ENCODE results near the gene ECI1. TPM values are rescaled to one million over a fixed set of nuclear protein-coding genes. Genes with fewer than 3 reads are reported as not detected.
A peak's percentile ranks its signal among the peaks of the same experiment; 100 is the strongest.
"Not testable (repeated sequence)": the region's sequence is repeated elsewhere in the genome, so short reads cannot be mapped to it uniquely, and the experiment has no call there.

The ECI1 gene
- total and polyA plus RNA-seq, 2 donors, result 31.1 to 47.0 TPM

- peak overlapping the region; percentile 50 to 78 for H3K27ac ChIP-seq (ENCODE audit: low read depth in 1 of 2, low read length in 1 of 2)
- H3K36me3 ChIP-seq (ENCODE audit: control insufficient read depth in 2 of 2, insufficient read depth in 2 of 2, low read length in 1 of 2), result peaks cover 33 to 38% of the 10 kb centered on the region in 2 donors
- peaks cover 12 to 13% of the 10 kb centered on the region in 2 donors for H3K4me1 ChIP-seq (ENCODE audit: control insufficient read depth in 2 of 2, insufficient read depth in 2 of 2, low read length in 2 of 2)
- H3K9me3 ChIP-seq (ENCODE audit: control insufficient read depth in 2 of 2, insufficient read depth in 1 of 2, low read length in 1 of 2), result peaks cover 0 to 3% of the 10 kb centered on the region in 2 donors
- WGBS, result 27% methylated on average over 16 of the region's 16 CpGs
- peaks cover 0 to 9% of the 10 kb centered on the region in 2 donors for H3K27me3 ChIP-seq (ENCODE audit: control insufficient read depth in 2 of 2, insufficient read depth in 1 of 2, low read length in 1 of 2)
- peak overlapping the region; percentile 79 to 88 for H3K4me3 ChIP-seq (ENCODE audit: low read length in 2 of 2)
- DNase-seq (ENCODE audit: low read depth in 6 of 9, low spot score in 9 of 9), result no peak
These were observed 45.4 kb downstream of the ECI1 start for GRCh38 chr16:2205967-2206313.

DNA sequence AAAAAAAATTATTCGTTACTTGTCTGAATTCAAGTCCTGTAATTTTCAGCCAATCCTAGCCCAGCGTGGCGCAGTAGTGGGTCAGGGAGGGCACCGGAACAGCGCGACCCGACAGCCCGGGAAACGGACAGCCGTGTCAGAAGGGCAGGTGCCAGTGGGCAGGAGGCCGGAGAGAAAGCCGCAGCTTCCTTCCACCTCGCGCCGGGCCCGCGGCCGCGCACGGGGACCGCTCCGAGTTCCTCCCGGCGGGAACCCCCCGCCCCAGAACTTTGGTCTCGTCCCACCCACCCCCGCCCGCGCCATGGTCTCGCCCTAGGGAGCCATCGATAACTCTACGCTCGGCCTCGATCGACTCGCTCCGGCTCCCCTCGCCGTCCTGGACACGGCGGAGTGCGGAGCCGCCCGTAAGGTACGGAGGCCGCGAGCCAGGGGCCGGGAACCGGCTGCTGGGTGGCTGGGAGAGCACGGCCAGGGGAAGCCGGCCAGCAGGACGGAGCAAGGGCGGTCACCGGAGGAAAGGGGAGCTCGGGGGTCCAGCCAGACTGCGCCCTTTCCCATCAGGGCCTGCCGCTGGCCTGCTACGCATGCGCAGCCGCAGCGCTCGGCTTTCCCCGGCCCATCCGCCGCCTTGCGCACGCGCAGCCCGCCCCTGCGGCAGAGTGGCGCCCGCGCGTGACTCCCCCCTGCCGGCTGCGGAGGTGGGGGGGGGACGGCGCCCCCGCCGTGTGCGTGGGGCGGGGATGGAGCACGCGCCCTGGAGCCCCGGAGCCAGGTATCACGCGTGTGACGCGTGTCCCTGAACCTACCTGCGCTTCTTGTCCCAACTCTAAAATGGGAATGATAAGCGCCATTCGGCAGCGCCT, 46.1 kb downstream of the ECI1 start, which contains the start of gene MLST8:
MLST8 (plus strand) TSS at position 351 of the 863 bp plus-strand sequence. CDS start 632 bp downstream, outside the sequence.
- H3K4me3 ChIP-seq (ENCODE audit: low read length in 2 of 2), result peak within 1 kb of the TSS; percentile 79 to 88
- H3K27me3 ChIP-seq (ENCODE audit: control insufficient read depth in 2 of 2, insufficient read depth in 1 of 2, low read length in 1 of 2), result peaks cover 2 to 12% of the 10 kb centered on the region in 2 donors
- H3K36me3 ChIP-seq (ENCODE audit: control insufficient read depth in 2 of 2, insufficient read depth in 2 of 2, low read length in 1 of 2), result peaks cover 31 to 37% of the 10 kb centered on the region in 2 donors
- peaks cover 12 to 13% of the 10 kb centered on the region in 2 donors for H3K4me1 ChIP-seq (ENCODE audit: control insufficient read depth in 2 of 2, insufficient read depth in 2 of 2, low read length in 2 of 2)
- WGBS, result under 1% methylated on average over 93 of the region's 93 CpGs
- H3K27ac ChIP-seq (ENCODE audit: low read depth in 1 of 2, low read length in 1 of 2), result peak within 1 kb of the TSS; percentile 91 to 92
- DNase-seq (ENCODE audit: low read depth in 6 of 9, low spot score in 9 of 9), result peak; percentile 77 to 95 (median 90)
- H3K9me3 ChIP-seq (ENCODE audit: control insufficient read depth in 2 of 2, insufficient read depth in 1 of 2, low read length in 1 of 2), result peaks cover 0 to 3% of the 10 kb centered on the region in 2 donors

- DNase-seq (ENCODE audit: low read depth in 6 of 9, low spot score in 9 of 9), result peak in 1 of 9 donors; percentile 23
- Histone ChIP-seq H3K4me1 (ENCODE audit: control insufficient read depth in 2 of 2, insufficient read depth in 2 of 2, low read length in 2 of 2) (peaks cover 12 to 13% of the 10 kb centered on the region in 2 donors), H3K36me3 (ENCODE audit: control insufficient read depth in 2 of 2, insufficient read depth in 2 of 2, low read length in 1 of 2) (peaks cover 24 to 30% of the 10 kb centered on the region in 2 donors), H3K9me3 (ENCODE audit: control insufficient read depth in 2 of 2, insufficient read depth in 1 of 2, low read length in 1 of 2) (peaks cover 0 to 3% of the 10 kb centered on the region in 2 donors), H3K27me3 (ENCODE audit: control insufficient read depth in 2 of 2, insufficient read depth in 1 of 2, low read length in 1 of 2) (peaks cover 6 to 20% of the 10 kb centered on the region in 2 donors), H3K4me3 (ENCODE audit: low read length in 2 of 2) (peak overlapping the region; percentile 79 to 88), H3K27ac (ENCODE audit: low read depth in 1 of 2, low read length in 1 of 2) (peak overlapping the region in 1 of 2 donors; percentile 92)
- WGBS, result 93% methylated on average over 13 of the region's 13 CpGs
These were observed 46.8 kb downstream of the ECI1 start for GRCh38 chr16:2204416-2205103.

DNA sequence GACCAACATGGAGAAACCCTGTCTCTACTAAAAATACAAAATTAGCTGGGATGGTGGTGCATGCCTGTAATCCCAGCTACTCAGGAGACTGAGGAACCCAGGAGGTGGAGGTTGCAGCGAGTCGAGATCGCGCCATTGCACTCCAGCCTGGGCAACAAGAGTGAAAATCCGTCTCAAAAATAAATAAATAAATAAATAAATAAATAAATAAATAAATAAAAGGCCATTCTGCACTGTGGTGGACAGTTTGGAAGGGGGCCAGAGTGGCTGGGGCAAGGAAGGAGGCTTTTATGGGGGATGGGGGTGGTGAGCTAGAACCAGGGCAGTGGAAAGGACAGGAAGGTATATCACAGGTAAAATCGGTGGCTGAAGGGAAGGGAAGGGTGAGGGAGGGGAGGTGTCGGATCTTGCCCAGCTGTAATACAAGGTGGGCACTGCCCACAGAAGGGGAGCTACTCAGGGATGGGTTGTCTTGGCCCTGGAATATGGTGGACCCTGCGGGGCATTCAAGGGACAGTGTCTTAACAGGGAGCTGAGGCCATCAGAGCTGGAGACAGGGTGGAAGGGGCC, 48.2 kb downstream of the ECI1 start:
- DNase-seq (ENCODE audit: low read depth in 6 of 9, low spot score in 9 of 9); H3K4me3 ChIP-seq (ENCODE audit: low read length in 2 of 2); H3K9me3 ChIP-seq (ENCODE audit: control insufficient read depth in 2 of 2, insufficient read depth in 1 of 2, low read length in 1 of 2); H3K27ac ChIP-seq (ENCODE audit: low read depth in 1 of 2, low read length in 1 of 2): not testable (repeated sequence)
- peaks cover 12 to 13% of the 10 kb centered on the region in 2 donors for H3K4me1 ChIP-seq (ENCODE audit: control insufficient read depth in 2 of 2, insufficient read depth in 2 of 2, low read length in 2 of 2)
- H3K27me3 ChIP-seq (ENCODE audit: control insufficient read depth in 2 of 2, insufficient read depth in 1 of 2, low read length in 1 of 2), result peaks cover 16 to 33% of the 10 kb centered on the region in 2 donors
- 97% methylated on average over 8 of the region's 8 CpGs for whole genome bisulfite sequencing
- peaks cover 11 to 16% of the 10 kb centered on the region in 2 donors for H3K36me3 ChIP-seq (ENCODE audit: control insufficient read depth in 2 of 2, insufficient read depth in 2 of 2, low read length in 1 of 2)

GRCh38 chr16:2200313-2200712, 51.1 kb downstream of the ECI1 start:
- Histone ChIP-seq H3K4me3 (ENCODE audit: low read length in 2 of 2) (no peak overlapping the region), H3K9me3 (ENCODE audit: control insufficient read depth in 2 of 2, insufficient read depth in 1 of 2, low read length in 1 of 2) (peaks cover 0 to 5% of the 10 kb centered on the region in 2 donors), H3K36me3 (ENCODE audit: control insufficient read depth in 2 of 2, insufficient read depth in 2 of 2, low read length in 1 of 2) (no peaks in the 10 kb centered on the region), H3K4me1 (ENCODE audit: control insufficient read depth in 2 of 2, insufficient read depth in 2 of 2, low read length in 2 of 2) (peaks cover 13 to 14% of the 10 kb centered on the region in 2 donors), H3K27me3 (ENCODE audit: control insufficient read depth in 2 of 2, insufficient read depth in 1 of 2, low read length in 1 of 2) (peaks cover 43 to 55% of the 10 kb centered on the region in 2 donors), H3K27ac (ENCODE audit: low read depth in 1 of 2, low read length in 1 of 2) (no peak overlapping the region)
- DNase-seq (ENCODE audit: low read depth in 6 of 9, low spot score in 9 of 9), result no peak
- WGBS, result 93% methylated on average over 6 of the region's 6 CpGs

DNA sequence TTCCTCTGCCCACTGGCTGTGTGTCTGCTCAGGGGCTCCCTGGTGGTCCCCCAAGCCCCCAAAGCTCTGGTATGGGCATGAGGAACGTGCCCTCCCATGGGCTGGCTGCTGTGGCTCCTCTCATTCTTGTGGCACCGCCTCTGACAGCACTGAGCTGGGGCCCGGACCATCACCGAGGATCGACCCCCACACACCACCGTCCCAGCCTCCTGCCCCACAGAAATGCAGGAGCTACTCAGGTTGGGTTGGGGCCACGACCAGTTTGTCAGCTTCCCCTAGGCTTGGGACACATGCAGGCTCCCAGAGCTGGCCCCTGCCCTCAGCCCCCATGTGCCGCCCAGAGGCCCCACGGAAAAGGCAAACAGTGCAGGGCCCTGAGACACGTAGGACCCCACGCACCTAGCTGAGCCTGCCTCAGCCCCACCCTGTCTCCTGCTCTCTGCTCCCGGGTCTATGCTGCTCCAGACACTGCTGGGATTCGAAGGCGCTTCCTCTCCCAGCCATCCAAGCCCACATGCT, 51.7 kb downstream of the ECI1 start:
- no peak overlapping the region for H3K27ac ChIP-seq (ENCODE audit: low read depth in 1 of 2, low read length in 1 of 2)
- WGBS, result 84% methylated on average over 14 of the region's 14 CpGs
- H3K27me3 ChIP-seq (ENCODE audit: control insufficient read depth in 2 of 2, insufficient read depth in 1 of 2, low read length in 1 of 2), result peaks cover 50 to 61% of the 10 kb centered on the region in 2 donors
- no peaks in the 10 kb centered on the region for H3K36me3 ChIP-seq (ENCODE audit: control insufficient read depth in 2 of 2, insufficient read depth in 2 of 2, low read length in 1 of 2)
- H3K4me3 ChIP-seq (ENCODE audit: low read length in 2 of 2), result no peak overlapping the region
- H3K4me1 ChIP-seq (ENCODE audit: control insufficient read depth in 2 of 2, insufficient read depth in 2 of 2, low read length in 2 of 2), result peaks cover 14 to 15% of the 10 kb centered on the region in 2 donors
- DNase-seq (ENCODE audit: low read depth in 6 of 9, low spot score in 9 of 9), result no peak
- H3K9me3 ChIP-seq (ENCODE audit: control insufficient read depth in 2 of 2, insufficient read depth in 1 of 2, low read length in 1 of 2), result peaks cover 0 to 5% of the 10 kb centered on the region in 2 donors

- peaks cover 0 to 5% of the 10 kb centered on the region in 2 donors for H3K9me3 ChIP-seq (ENCODE audit: control insufficient read depth in 2 of 2, insufficient read depth in 1 of 2, low read length in 1 of 2)
- peak overlapping the region in 1 of 2 donors; percentile 27 for H3K27ac ChIP-seq (ENCODE audit: low read depth in 1 of 2, low read length in 1 of 2)
- no peaks in the 10 kb centered on the region for H3K36me3 ChIP-seq (ENCODE audit: control insufficient read depth in 2 of 2, insufficient read depth in 2 of 2, low read length in 1 of 2)
- peaks cover 10 to 13% of the 10 kb centered on the region in 2 donors for H3K4me1 ChIP-seq (ENCODE audit: control insufficient read depth in 2 of 2, insufficient read depth in 2 of 2, low read length in 2 of 2)
- H3K27me3 ChIP-seq (ENCODE audit: control insufficient read depth in 2 of 2, insufficient read depth in 1 of 2, low read length in 1 of 2), result peaks cover 56 to 67% of the 10 kb centered on the region in 2 donors
- no peak overlapping the region for H3K4me3 ChIP-seq (ENCODE audit: low read length in 2 of 2)
- 90% methylated on average over 5 of the region's 5 CpGs for WGBS
- no peak for DNase-seq (ENCODE audit: low read depth in 6 of 9, low spot score in 9 of 9)
These were observed 52.3 kb downstream of the ECI1 start for GRCh38 chr16:2199095-2199494.

GRCh38 chr16:2198283-2198682, 53.1 kb downstream of the ECI1 start:
- WGBS, result 79% methylated on average over 4 of the region's 4 CpGs
- Histone ChIP-seq H3K9me3 (ENCODE audit: control insufficient read depth in 2 of 2, insufficient read depth in 1 of 2, low read length in 1 of 2) (peaks cover 0 to 5% of the 10 kb centered on the region in 2 donors), H3K4me3 (ENCODE audit: low read length in 2 of 2) (no peak overlapping the region), H3K27me3 (ENCODE audit: control insufficient read depth in 2 of 2, insufficient read depth in 1 of 2, low read length in 1 of 2) (peaks cover 62 to 75% of the 10 kb centered on the region in 2 donors), H3K36me3 (ENCODE audit: control insufficient read depth in 2 of 2, insufficient read depth in 2 of 2, low read length in 1 of 2) (no peaks in the 10 kb centered on the region), H3K4me1 (ENCODE audit: control insufficient read depth in 2 of 2, insufficient read depth in 2 of 2, low read length in 2 of 2) (peaks cover 10 to 13% of the 10 kb centered on the region in 2 donors), H3K27ac (ENCODE audit: low read depth in 1 of 2, low read length in 1 of 2) (no peak overlapping the region)
- DNase-seq (ENCODE audit: low read depth in 6 of 9, low spot score in 9 of 9), result no peak
